OCI-LY3 (cell line): ENCODE measurements around the gene GRIK4.

Experiments used
- CTCF ChIP-seq: fragments of 200-600, 300-600 bp; sonication (generic); IDR thresholded peaks from 2 replicates; pipeline ENCODE4 v1.5.1; 2014; ENCODE audit warnings: antibody characterized with exemption, low read length, low read depth
- EZH2phosphoT487 ChIP-seq: fragments of 200-600 bp; shearing (Covaris generic); IDR thresholded peaks from 2 replicates; pipeline ENCODE4 v1.6.1; 2018; ENCODE audit warnings: antibody characterized with exemption, mixed run types, low read depth

- TF ChIP-seq CTCF (no peak), EZH2phosphoT487 (no peak)
These were observed 298.7 kb downstream of the GRIK4 start for GRCh38 chr11:120810251-120810650.
